ENCODE results near the gene ATP9A.

DNA sequence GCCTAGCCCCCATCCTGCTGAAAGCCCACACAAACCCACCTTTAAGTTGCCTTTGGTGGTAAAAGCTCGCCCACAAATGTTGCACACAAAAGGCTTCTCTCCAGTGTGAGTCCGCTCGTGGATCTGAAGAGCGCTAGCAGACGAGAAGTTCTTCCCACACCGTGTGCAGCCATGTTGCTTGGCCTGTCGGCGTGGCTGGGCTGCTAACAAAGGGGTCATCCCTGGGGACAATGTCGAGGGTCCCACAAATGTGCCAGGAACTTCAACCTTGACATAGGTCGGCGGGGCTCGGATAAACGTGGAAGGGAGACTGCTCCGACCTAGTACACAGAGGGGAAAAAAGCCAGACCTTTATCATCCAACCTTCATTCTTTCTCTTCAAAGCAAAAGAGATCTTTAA is 20.6 kb upstream of the ATP9A start:
- TF ChIP-seq, protein P1, sequence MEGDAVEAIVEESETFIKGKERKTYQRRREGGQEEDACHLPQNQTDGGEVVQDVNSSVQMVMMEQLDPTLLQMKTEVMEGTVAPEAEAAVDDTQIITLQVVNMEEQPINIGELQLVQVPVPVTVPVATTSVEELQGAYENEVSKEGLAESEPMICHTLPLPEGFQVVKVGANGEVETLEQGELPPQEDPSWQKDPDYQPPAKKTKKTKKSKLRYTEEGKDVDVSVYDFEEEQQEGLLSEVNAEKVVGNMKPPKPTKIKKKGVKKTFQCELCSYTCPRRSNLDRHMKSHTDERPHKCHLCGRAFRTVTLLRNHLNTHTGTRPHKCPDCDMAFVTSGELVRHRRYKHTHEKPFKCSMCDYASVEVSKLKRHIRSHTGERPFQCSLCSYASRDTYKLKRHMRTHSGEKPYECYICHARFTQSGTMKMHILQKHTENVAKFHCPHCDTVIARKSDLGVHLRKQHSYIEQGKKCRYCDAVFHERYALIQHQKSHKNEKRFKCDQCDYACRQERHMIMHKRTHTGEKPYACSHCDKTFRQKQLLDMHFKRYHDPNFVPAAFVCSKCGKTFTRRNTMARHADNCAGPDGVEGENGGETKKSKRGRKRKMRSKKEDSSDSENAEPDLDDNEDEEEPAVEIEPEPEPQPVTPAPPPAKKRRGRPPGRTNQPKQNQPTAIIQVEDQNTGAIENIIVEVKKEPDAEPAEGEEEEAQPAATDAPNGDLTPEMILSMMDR (IDR thresholded peaks at IDR 0.05) = no peak
- TF ChIP-seq POLR2A (IDR thresholded peaks at IDR 0.05) (no peak), EP300 (IDR thresholded peaks at IDR 0.05) (no peak)
